ENCODE data around the gene ZMIZ1. TPM values are rescaled to one million over a fixed set of nuclear protein-coding genes. Genes with fewer than 3 reads are reported as not detected.
"Not testable (repeated sequence)": the region's sequence is repeated elsewhere in the genome, so short reads cannot be mapped to it uniquely, and the experiment has no call there.

The ZMIZ1 gene
- total RNA-seq, 1 experiment from 2014 or later, result 20.4 TPM

- not testable (repeated sequence) for H3K36me3 ChIP-seq (replicated peaks; ENCODE audit: control insufficient read depth, insufficient read depth, low read length); DNase-seq; H3K27me3 ChIP-seq (ENCODE audit: control insufficient read depth, insufficient read depth, low read length); H3K4me3 ChIP-seq (ENCODE audit: insufficient read depth, low read depth, low read length)
These were observed 264.0 kb downstream of the ZMIZ1 start for GRCh38 chr10:79332610-79333315.

GRCh38 chr10:79333513-79333912 is 264.7 kb downstream of the ZMIZ1 start:
- Histone ChIP-seq H3K27me3 (ENCODE audit: control insufficient read depth, insufficient read depth, low read length) (no peaks in the 10 kb centered on the region), H3K4me3 (ENCODE audit: insufficient read depth, low read depth, low read length) (no peak overlapping the region), H3K36me3 (replicated peaks; ENCODE audit: control insufficient read depth, insufficient read depth, low read length) (no peaks in the 10 kb centered on the region)
- DNase-seq, result no peak

GRCh38 chr10:79334573-79334972 is 265.8 kb downstream of the ZMIZ1 start:
- Histone ChIP-seq H3K4me3 (ENCODE audit: insufficient read depth, low read depth, low read length) (no peak overlapping the region), H3K27me3 (ENCODE audit: control insufficient read depth, insufficient read depth, low read length) (no peaks in the 10 kb centered on the region), H3K36me3 (replicated peaks; ENCODE audit: control insufficient read depth, insufficient read depth, low read length) (no peaks in the 10 kb centered on the region)
- no peak for DNase-seq

- Histone ChIP-seq H3K27me3 (ENCODE audit: control insufficient read depth, insufficient read depth, low read length) (no peaks in the 10 kb centered on the region), H3K36me3 (replicated peaks; ENCODE audit: control insufficient read depth, insufficient read depth, low read length) (no peaks in the 10 kb centered on the region), H3K4me3 (ENCODE audit: insufficient read depth, low read depth, low read length) (no peak overlapping the region)
- DNase-seq, result no peak
These were observed 266.3 kb downstream of the ZMIZ1 start for GRCh38 chr10:79335094-79335469.

GRCh38 chr10:79335470-79336235 is 266.9 kb downstream of the ZMIZ1 start:
- Histone ChIP-seq H3K4me3 (ENCODE audit: insufficient read depth, low read depth, low read length) (no peak overlapping the region), H3K36me3 (replicated peaks; ENCODE audit: control insufficient read depth, insufficient read depth, low read length) (no peaks in the 10 kb centered on the region), H3K27me3 (ENCODE audit: control insufficient read depth, insufficient read depth, low read length) (no peaks in the 10 kb centered on the region)
- no peak for DNase-seq

- Histone ChIP-seq H3K36me3 (replicated peaks; ENCODE audit: control insufficient read depth, insufficient read depth, low read length) (no peaks in the 10 kb centered on the region), H3K4me3 (ENCODE audit: insufficient read depth, low read depth, low read length) (no peak overlapping the region), H3K27me3 (ENCODE audit: control insufficient read depth, insufficient read depth, low read length) (no peaks in the 10 kb centered on the region)
- DNase-seq, result peak; percentile 55
These were observed 267.5 kb downstream of the ZMIZ1 start for GRCh38 chr10:79336276-79336675.

GRCh38 chr10:79336739-79337138 is 268.0 kb downstream of the ZMIZ1 start:
- H3K36me3 ChIP-seq (replicated peaks; ENCODE audit: control insufficient read depth, insufficient read depth, low read length), result no peaks in the 10 kb centered on the region
- no peaks in the 10 kb centered on the region for H3K27me3 ChIP-seq (ENCODE audit: control insufficient read depth, insufficient read depth, low read length)
- DNase-seq, result peak; percentile 62
- H3K4me3 ChIP-seq (ENCODE audit: insufficient read depth, low read depth, low read length), result no peak overlapping the region

- not testable (repeated sequence) for H3K27me3 ChIP-seq (ENCODE audit: control insufficient read depth, insufficient read depth, low read length); H3K4me3 ChIP-seq (ENCODE audit: insufficient read depth, low read depth, low read length); DNase-seq; H3K36me3 ChIP-seq (replicated peaks; ENCODE audit: control insufficient read depth, insufficient read depth, low read length)
These were observed 269.2 kb downstream of the ZMIZ1 start for GRCh38 chr10:79337783-79338469.

- no peak overlapping the region for H3K4me3 ChIP-seq (ENCODE audit: insufficient read depth, low read depth, low read length)
- no peak for DNase-seq
- no peaks in the 10 kb centered on the region for H3K36me3 ChIP-seq (replicated peaks; ENCODE audit: control insufficient read depth, insufficient read depth, low read length)
- H3K27me3 ChIP-seq (ENCODE audit: control insufficient read depth, insufficient read depth, low read length), result no peaks in the 10 kb centered on the region
These were observed 270.5 kb downstream of the ZMIZ1 start for GRCh38 chr10:79339266-79339665.

GRCh38 chr10:79340646-79341244 is 272.0 kb downstream of the ZMIZ1 start:
- no peak for DNase-seq
- H3K4me3 ChIP-seq (ENCODE audit: insufficient read depth, low read depth, low read length), result no peak overlapping the region
- no peaks in the 10 kb centered on the region for H3K36me3 ChIP-seq (replicated peaks; ENCODE audit: control insufficient read depth, insufficient read depth, low read length)
- no peaks in the 10 kb centered on the region for H3K27me3 ChIP-seq (ENCODE audit: control insufficient read depth, insufficient read depth, low read length)

GRCh38 chr10:79342295-79342761 is 273.6 kb downstream of the ZMIZ1 start:
- DNase-seq, result no peak

GRCh38 chr10:79342811-79343561 is 274.2 kb downstream of the ZMIZ1 start:
- no peaks in the 10 kb centered on the region for H3K27me3 ChIP-seq (ENCODE audit: control insufficient read depth, insufficient read depth, low read length)
- H3K4me3 ChIP-seq (ENCODE audit: insufficient read depth, low read depth, low read length), result no peak overlapping the region
- H3K36me3 ChIP-seq (replicated peaks; ENCODE audit: control insufficient read depth, insufficient read depth, low read length), result no peaks in the 10 kb centered on the region
- DNase-seq, result no peak

More at GRCh38 chr10:79342295-79342761, 273.6 kb downstream of the ZMIZ1 start:
- Histone ChIP-seq H3K4me3 (ENCODE audit: insufficient read depth, low read depth, low read length) (no peak overlapping the region), H3K36me3 (replicated peaks; ENCODE audit: control insufficient read depth, insufficient read depth, low read length) (no peaks in the 10 kb centered on the region), H3K27me3 (ENCODE audit: control insufficient read depth, insufficient read depth, low read length) (no peaks in the 10 kb centered on the region)

- Histone ChIP-seq H3K36me3 (replicated peaks; ENCODE audit: control insufficient read depth, insufficient read depth, low read length) (peaks cover 8% of the 10 kb centered on the region), H3K4me3 (ENCODE audit: insufficient read depth, low read depth, low read length) (no peak overlapping the region), H3K27me3 (ENCODE audit: control insufficient read depth, insufficient read depth, low read length) (no peaks in the 10 kb centered on the region)
- peak; percentile 7 for DNase-seq
These were observed 275.9 kb downstream of the ZMIZ1 start for GRCh38 chr10:79344502-79345195.

Data from H7 (cell line).